ENCODE measurements around the gene CAMTA1. TPM values are rescaled to one million over a fixed set of nuclear protein-coding genes. Genes with fewer than 3 reads are reported as not detected.
"Not testable (repeated sequence)": the region's sequence is repeated elsewhere in the genome, so short reads cannot be mapped to it uniquely, and the experiment has no call there.

CAMTA1 gene
- total RNA-seq, 1 donor from 2014 or later: 99.0 TPM

DNA sequence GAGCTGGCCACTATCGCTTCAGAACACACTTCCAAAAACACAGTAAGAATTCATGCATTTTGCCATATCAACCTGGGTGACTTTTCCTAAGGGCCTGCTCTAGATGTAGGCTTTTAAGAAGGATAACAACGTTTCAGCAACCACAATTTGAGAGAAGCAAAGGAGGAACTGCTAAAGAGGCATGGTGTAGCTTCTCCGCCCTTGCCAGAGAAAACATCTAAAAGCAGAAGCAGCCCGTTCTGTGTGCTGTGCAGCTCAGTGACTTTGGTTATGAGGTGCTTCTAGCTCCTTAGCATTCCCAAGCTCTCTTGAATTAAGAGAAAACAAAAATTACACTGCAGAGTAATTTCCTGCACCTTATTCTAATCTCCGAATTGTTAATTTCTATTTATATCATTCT, 1001.5 kb downstream of the CAMTA1 start:
- Mint-ChIP-seq H3K27ac (no peak overlapping the region), H3K27me3 (peaks cover 6% of the 10 kb centered on the region), H3K36me3 (ENCODE audit: insufficient read depth) (peaks cover 33% of the 10 kb centered on the region), H3K4me3 (ENCODE audit: low read depth) (no peak overlapping the region), H3K4me1 (ENCODE audit: low read depth) (no peaks in the 10 kb centered on the region), H3K9me3 (ENCODE audit: low read depth) (peaks cover 26% of the 10 kb centered on the region)
- TF ChIP-seq, protein P1, sequence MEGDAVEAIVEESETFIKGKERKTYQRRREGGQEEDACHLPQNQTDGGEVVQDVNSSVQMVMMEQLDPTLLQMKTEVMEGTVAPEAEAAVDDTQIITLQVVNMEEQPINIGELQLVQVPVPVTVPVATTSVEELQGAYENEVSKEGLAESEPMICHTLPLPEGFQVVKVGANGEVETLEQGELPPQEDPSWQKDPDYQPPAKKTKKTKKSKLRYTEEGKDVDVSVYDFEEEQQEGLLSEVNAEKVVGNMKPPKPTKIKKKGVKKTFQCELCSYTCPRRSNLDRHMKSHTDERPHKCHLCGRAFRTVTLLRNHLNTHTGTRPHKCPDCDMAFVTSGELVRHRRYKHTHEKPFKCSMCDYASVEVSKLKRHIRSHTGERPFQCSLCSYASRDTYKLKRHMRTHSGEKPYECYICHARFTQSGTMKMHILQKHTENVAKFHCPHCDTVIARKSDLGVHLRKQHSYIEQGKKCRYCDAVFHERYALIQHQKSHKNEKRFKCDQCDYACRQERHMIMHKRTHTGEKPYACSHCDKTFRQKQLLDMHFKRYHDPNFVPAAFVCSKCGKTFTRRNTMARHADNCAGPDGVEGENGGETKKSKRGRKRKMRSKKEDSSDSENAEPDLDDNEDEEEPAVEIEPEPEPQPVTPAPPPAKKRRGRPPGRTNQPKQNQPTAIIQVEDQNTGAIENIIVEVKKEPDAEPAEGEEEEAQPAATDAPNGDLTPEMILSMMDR (IDR thresholded peaks at IDR 0.05; ENCODE audit: unreplicated experiment): no peak
- no peak for DNase-seq (ENCODE audit: low spot score, unreplicated experiment)

GRCh38 chr1:7789828-7790227, 1004.6 kb downstream of the CAMTA1 start:
- DNase-seq (ENCODE audit: low spot score, unreplicated experiment): no peak
- TF ChIP-seq, protein P1 (IDR thresholded peaks at IDR 0.05; ENCODE audit: unreplicated experiment): no peak
- peaks cover 6% of the 10 kb centered on the region for H3K27me3 Mint-ChIP-seq
- H3K27ac Mint-ChIP-seq: no peak overlapping the region
- H3K36me3 Mint-ChIP-seq (ENCODE audit: insufficient read depth): peaks cover 39% of the 10 kb centered on the region
- peaks cover 29% of the 10 kb centered on the region for H3K9me3 Mint-ChIP-seq (ENCODE audit: low read depth)
- no peak overlapping the region for H3K4me3 Mint-ChIP-seq (ENCODE audit: low read depth)
- H3K4me1 Mint-ChIP-seq (ENCODE audit: low read depth): no peaks in the 10 kb centered on the region

- peaks cover 24% of the 10 kb centered on the region for H3K9me3 Mint-ChIP-seq (ENCODE audit: low read depth)
- peaks cover 33% of the 10 kb centered on the region for H3K36me3 Mint-ChIP-seq (ENCODE audit: insufficient read depth)
- H3K4me3 Mint-ChIP-seq (ENCODE audit: low read depth); H3K27me3 Mint-ChIP-seq; H3K4me1 Mint-ChIP-seq (ENCODE audit: low read depth); H3K27ac Mint-ChIP-seq; DNase-seq (ENCODE audit: low spot score, unreplicated experiment): not testable (repeated sequence)
These were observed 1005.8 kb downstream of the CAMTA1 start for GRCh38 chr1:7791027-7791426.

- TF ChIP-seq, protein P1 (IDR thresholded peaks at IDR 0.05; ENCODE audit: unreplicated experiment): no peak
- H3K9me3 Mint-ChIP-seq (ENCODE audit: low read depth): peaks cover 13% of the 10 kb centered on the region
- no peak overlapping the region for H3K4me3 Mint-ChIP-seq (ENCODE audit: low read depth)
- DNase-seq (ENCODE audit: low spot score, unreplicated experiment): no peak
- peaks cover 16% of the 10 kb centered on the region for H3K36me3 Mint-ChIP-seq (ENCODE audit: insufficient read depth)
- H3K4me1 Mint-ChIP-seq (ENCODE audit: low read depth): no peaks in the 10 kb centered on the region
- no peaks in the 10 kb centered on the region for H3K27me3 Mint-ChIP-seq
- no peak overlapping the region for H3K27ac Mint-ChIP-seq
These were observed 1010.2 kb downstream of the CAMTA1 start for GRCh38 chr1:7795406-7795805.

DNA sequence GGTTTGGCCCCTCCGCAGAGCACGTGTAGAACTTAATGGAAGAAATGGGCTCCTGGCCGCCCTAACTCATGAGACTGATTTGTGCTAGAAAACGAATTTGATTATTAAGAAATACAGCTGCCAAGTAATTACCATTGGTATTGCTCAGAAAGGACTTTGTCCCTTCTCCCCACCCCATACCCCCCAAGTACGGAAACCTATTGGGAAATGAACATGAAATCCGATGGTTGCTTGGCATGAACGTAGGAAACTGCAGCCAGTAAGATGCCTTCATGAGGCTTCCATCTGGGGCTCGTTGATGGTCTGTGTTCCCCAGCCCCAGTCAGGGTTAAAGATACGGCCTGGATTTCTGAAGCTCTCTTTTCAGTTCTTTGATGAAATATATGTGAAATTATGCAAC, 1020.2 kb downstream of the CAMTA1 start:
- no peak overlapping the region for H3K27ac Mint-ChIP-seq
- no peak overlapping the region for H3K4me3 Mint-ChIP-seq (ENCODE audit: low read depth)
- TF ChIP-seq, protein P1 (IDR thresholded peaks at IDR 0.05; ENCODE audit: unreplicated experiment): no peak
- no peaks in the 10 kb centered on the region for H3K36me3 Mint-ChIP-seq (ENCODE audit: insufficient read depth)
- no peaks in the 10 kb centered on the region for H3K27me3 Mint-ChIP-seq
- H3K4me1 Mint-ChIP-seq (ENCODE audit: low read depth): no peaks in the 10 kb centered on the region
- no peaks in the 10 kb centered on the region for H3K9me3 Mint-ChIP-seq (ENCODE audit: low read depth)
- no peak for DNase-seq (ENCODE audit: low spot score, unreplicated experiment)

GRCh38 chr1:7808253-7808844, 1023.1 kb downstream of the CAMTA1 start:
- Mint-ChIP-seq H3K4me3 (ENCODE audit: low read depth) (no peak overlapping the region), H3K4me1 (ENCODE audit: low read depth) (no peaks in the 10 kb centered on the region)

More at GRCh38 chr1:7808253-7808844, 1023.1 kb downstream of the CAMTA1 start:
- TF ChIP-seq, protein P1 (IDR thresholded peaks at IDR 0.05; ENCODE audit: unreplicated experiment): peak; percentile 63
- Mint-ChIP-seq H3K27me3 (no peaks in the 10 kb centered on the region), H3K9me3 (ENCODE audit: low read depth) (peaks cover 4% of the 10 kb centered on the region), H3K27ac (no peak overlapping the region), H3K36me3 (ENCODE audit: insufficient read depth) (peaks cover 7% of the 10 kb centered on the region)
- DNase-seq (ENCODE audit: low spot score, unreplicated experiment): no peak

Measured in progenitor cell of endocrine pancreas (in vitro differentiated cells).